A673 (cell line): ENCODE results near the gene VTI1B. TPM values are rescaled to one million over a fixed set of nuclear protein-coding genes. Genes with fewer than 3 reads are reported as not detected.

ENCODE experiments used
- BruUV-seq: library from RNA; stranded (reverse); fragments of 400-500 nt; replicated peaks from 2 replicates; lab custom pipeline; 2021; lab: Mats Ljungman, UMichigan
- CTCF ChIA-PET: fragments of 300-600 bp; sonication (Branson Sonifier 250); formaldehyde crosslinking; loops from one replicate; lab custom pipeline; 2022; ENCODE audit warnings: antibody characterized with exemption; lab: Charles Lee
- POLR2A ChIA-PET: fragments of 300-600 bp; sonication (Branson Sonifier 250); formaldehyde crosslinking; loops from one replicate; lab custom pipeline; 2022; ENCODE audit warnings: antibody characterized with exemption; ENCODE audit not compliant: low non-redundant PET; lab: Charles Lee
- DNase-seq: peaks from one replicate; pipeline ENCODE4 v3.0.0-alpha.2; 2015; ENCODE audit warnings: low spot score
- H3K27ac ChIP-seq: fragments of 200-600 bp; sonication (generic); 2 replicates; pipeline ENCODE4 v1.5.1; 2016; ENCODE audit warnings: mixed run types, low read depth, mild to moderate bottlenecking, mixed read lengths, antibody characterized with exemption, low read length; ENCODE audit not compliant: poor library complexity, severe bottlenecking
- H3K27me3 ChIP-seq: fragments of 200-600 bp; sonication (generic); replicated peaks from 2 replicates; pipeline ENCODE4 v1.6.1; 2017; ENCODE audit warnings: mixed run types, low read depth, mild to moderate bottlenecking, mixed read lengths, antibody characterized with exemption, low read length; ENCODE audit not compliant: insufficient read depth, poor library complexity
- H3K36me3 ChIP-seq: fragments of 200-600 bp; sonication (generic); 2 replicates; pipeline ENCODE4 v1.6.1; 2016; ENCODE audit warnings: mixed run types, mild to moderate bottlenecking, mixed read lengths, antibody characterized with exemption, low read length; ENCODE audit not compliant: insufficient read depth, poor library complexity, severe bottlenecking
- H3K4me1 ChIP-seq: fragments of 200-600 bp; sonication (generic); 2 replicates; pipeline ENCODE4 v1.6.1; 2017; ENCODE audit warnings: mixed run types, mild to moderate bottlenecking, mixed read lengths, antibody characterized with exemption, low read length; ENCODE audit not compliant: insufficient read depth, poor library complexity, severe bottlenecking
- H3K4me3 ChIP-seq: fragments of 200-600 bp; sonication (generic); 2 replicates; pipeline ENCODE4 v1.5.1; 2016; ENCODE audit warnings: low read depth, mixed run types, mild to moderate bottlenecking, mixed read lengths, low read length; ENCODE audit not compliant: poor library complexity, severe bottlenecking
- H3K9me3 ChIP-seq: fragments of 200-600 bp; sonication (generic); 2 replicates; pipeline ENCODE4 v1.6.1; 2016; ENCODE audit warnings: mixed run types, low read depth, mild to moderate bottlenecking, mixed read lengths, antibody characterized with exemption, low read length; ENCODE audit not compliant: poor library complexity, severe bottlenecking
- EZH2 ChIP-seq: fragments of 200-600 bp; sonication (generic); IDR thresholded peaks from 2 replicates; pipeline ENCODE4 v1.6.1; 2017; ENCODE audit warnings: borderline replicate concordance, low read depth, mild to moderate bottlenecking, mixed read lengths, antibody characterized with exemption, low read length; ENCODE audit not compliant: poor library complexity, severe bottlenecking
- intact Hi-C: fragments of 100-400 bp; cut with micrococcal nuclease; formaldehyde crosslinking; loops from one replicate; pipeline ENCODE4 v1.10.0; 2022; ENCODE audit not compliant: unreplicated experiment
- total RNA-seq: library from RNA; stranded (reverse); gene quantifications from 2 replicates; pipeline ENCODE4 v1.2.3, GENCODE V29; 2021
- TF ChIP-seq, protein P1 (sequence below): fragments of 300-800, 200-600 bp; sonication (generic); conservative IDR thresholded peaks from 2 replicates; pipeline ENCODE4 v1.5.1; 2017; ENCODE audit warnings: low read depth, mild to moderate bottlenecking, antibody characterized with exemption, low read length, moderate library complexity, mixed read lengths

Gene VTI1B
- total RNA-seq, 1 experiment from 2014 or later: 123 TPM

DNA sequence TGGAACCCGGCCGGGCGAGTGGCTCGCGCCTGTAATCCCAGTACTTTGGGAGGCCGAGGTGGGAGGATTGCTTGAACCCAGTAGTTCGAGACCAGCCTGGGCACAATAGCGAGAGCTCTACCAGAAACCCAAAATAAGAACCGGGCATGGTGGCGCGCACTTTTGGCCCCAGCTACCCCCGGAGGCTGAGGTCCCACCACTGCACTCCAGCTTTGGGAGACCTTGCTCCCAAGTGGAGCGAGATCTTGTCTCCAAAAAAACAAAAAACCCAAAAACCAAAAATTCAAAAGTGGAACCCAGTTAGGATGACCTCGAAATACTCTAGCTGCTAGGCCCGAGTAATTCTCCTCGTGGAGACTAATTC lies 769 bp upstream of the VTI1B start:
- DNase-seq: no peak
- Histone ChIP-seq H3K9me3 (no peaks in the 10 kb centered on the region), H3K27me3 (no peaks in the 10 kb centered on the region), H3K36me3 (peaks cover 39% of the 10 kb centered on the region), H3K4me1 (peaks cover 13% of the 10 kb centered on the region), H3K4me3 (peak overlapping the region; percentile 98), H3K27ac (peak overlapping the region; percentile 100)
- intact Hi-C loops: no loop called here
- BruUV-seq: TSS peak; percentile 52
- POLR2A ChIA-PET: no interaction called here
- CTCF ChIA-PET: no interaction called here
- no peak for TF ChIP-seq EZH2
- TF ChIP-seq, protein P1, sequence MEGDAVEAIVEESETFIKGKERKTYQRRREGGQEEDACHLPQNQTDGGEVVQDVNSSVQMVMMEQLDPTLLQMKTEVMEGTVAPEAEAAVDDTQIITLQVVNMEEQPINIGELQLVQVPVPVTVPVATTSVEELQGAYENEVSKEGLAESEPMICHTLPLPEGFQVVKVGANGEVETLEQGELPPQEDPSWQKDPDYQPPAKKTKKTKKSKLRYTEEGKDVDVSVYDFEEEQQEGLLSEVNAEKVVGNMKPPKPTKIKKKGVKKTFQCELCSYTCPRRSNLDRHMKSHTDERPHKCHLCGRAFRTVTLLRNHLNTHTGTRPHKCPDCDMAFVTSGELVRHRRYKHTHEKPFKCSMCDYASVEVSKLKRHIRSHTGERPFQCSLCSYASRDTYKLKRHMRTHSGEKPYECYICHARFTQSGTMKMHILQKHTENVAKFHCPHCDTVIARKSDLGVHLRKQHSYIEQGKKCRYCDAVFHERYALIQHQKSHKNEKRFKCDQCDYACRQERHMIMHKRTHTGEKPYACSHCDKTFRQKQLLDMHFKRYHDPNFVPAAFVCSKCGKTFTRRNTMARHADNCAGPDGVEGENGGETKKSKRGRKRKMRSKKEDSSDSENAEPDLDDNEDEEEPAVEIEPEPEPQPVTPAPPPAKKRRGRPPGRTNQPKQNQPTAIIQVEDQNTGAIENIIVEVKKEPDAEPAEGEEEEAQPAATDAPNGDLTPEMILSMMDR: no peak

DNA sequence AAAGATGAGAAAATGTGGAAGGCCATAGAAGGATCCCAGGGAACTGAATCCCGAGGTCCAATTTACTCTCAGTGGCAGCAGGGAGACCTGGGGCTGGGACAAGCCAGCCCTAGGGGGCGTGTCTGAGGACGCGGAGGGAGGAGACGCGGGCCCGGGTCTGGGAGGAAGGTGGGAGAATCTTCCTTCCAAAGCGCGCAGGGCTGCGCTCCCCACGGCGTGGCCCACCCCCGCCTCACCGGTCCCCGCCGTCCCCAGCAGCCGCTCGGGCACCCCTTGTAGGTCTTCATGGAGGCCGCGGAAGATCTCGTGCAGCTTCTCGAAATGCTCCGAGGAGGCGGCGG lies 323 bp downstream of the VTI1B start:
- Histone ChIP-seq H3K4me3 (peak overlapping the region; percentile 98), H3K36me3 (peaks cover 30% of the 10 kb centered on the region), H3K4me1 (peaks cover 13% of the 10 kb centered on the region), H3K27me3 (no peaks in the 10 kb centered on the region), H3K27ac (peak overlapping the region; percentile 100), H3K9me3 (no peaks in the 10 kb centered on the region)
- POLR2A ChIA-PET: no interaction called here
- intact Hi-C loops: no loop called here
- TF ChIP-seq, protein P1: 0 out of 2 replicates have a peak, but pooled peaks have one; percentile 18
- TF ChIP-seq EZH2: no peak
- BruUV-seq: no TSS peak
- DNase-seq: peak; percentile 85
- CTCF ChIA-PET: no interaction called here

DNA sequence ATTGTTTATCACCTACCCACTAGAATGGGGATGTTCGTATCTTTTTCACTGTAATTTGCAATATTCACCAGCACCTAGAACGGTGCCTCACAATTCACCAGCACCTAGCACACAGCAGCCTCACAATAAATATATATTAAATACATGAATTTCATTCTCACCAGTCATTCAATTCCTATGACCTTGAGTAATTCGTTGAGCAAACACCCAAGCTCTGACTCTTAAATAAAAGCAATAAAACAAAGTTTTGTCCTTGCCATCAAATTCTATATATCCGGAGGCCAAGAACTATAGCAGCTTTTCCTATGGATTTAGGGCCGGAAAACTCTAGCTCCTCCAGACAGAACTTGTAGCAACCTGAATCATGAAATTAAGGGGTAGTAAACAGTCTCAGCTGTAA lies 981 bp downstream of the VTI1B start:
- H3K4me3 ChIP-seq: peak overlapping the region; percentile 98
- TF ChIP-seq, protein P1: no peak
- TF ChIP-seq EZH2: no peak
- CTCF ChIA-PET: no interaction called here
- H3K36me3 ChIP-seq: peaks cover 24% of the 10 kb centered on the region
- H3K27ac ChIP-seq: peak overlapping the region; percentile 100
- no peak for DNase-seq
- TSS peak; percentile 35 for BruUV-seq
- H3K4me1 ChIP-seq: peaks cover 13% of the 10 kb centered on the region
- no peaks in the 10 kb centered on the region for H3K27me3 ChIP-seq
- POLR2A ChIA-PET: no interaction called here
- intact Hi-C loops: no loop called here
- H3K9me3 ChIP-seq: no peaks in the 10 kb centered on the region
